ENCODE data around the gene CLEC3A. TPM values are rescaled to one million over a fixed set of nuclear protein-coding genes. Genes with fewer than 3 reads are reported as not detected.
"Not testable (repeated sequence)": the region's sequence is repeated elsewhere in the genome, so short reads cannot be mapped to it uniquely, and the experiment has no call there.

CLEC3A gene, protein sequence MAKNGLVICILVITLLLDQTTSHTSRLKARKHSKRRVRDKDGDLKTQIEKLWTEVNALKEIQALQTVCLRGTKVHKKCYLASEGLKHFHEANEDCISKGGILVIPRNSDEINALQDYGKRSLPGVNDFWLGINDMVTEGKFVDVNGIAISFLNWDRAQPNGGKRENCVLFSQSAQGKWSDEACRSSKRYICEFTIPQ
- under 1 TPM in 3 of 4 donors, not detected in 1; 0.18 to 0.52 (median 0.21) TPM for polyA plus RNA-seq (ENCODE audit: insufficient read length in 4 of 4)

DNA sequence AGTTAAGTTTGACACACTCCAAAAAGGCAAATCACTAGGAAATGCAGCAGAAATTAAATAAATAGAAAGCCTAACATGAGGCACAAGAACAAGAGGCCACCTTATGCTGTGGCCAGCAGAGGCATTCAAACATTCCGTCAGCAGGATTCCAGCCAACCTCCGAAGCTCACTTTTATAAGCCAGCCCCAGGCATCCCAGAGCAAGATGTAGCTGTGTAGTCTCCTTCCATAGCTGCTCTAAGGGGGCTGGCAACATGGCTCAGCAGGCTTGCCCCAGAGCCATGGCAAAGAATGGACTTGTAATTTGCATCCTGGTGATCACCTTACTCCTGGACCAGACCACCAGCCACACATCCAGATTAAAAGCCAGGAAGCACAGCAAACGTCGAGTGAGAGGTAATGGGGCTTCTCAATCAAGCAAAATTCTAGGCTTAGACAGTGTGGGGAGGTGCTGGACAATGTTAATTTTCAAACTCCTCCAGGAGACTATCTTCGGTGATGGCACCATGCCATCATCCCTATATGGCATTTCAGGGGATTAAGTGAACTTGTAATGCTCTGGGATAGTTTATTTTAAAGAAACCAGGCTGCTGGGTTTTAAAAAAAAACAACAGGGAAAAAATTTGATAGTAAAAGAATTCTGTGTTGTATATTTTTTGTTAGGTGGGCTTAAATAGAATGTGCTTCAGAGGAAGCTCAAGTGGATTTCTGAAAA lies at the start of gene CLEC3A:
CLEC3A (plus strand) TSS at position 202 of the 714 bp plus-strand sequence; CDS start at position 281, 79 bp downstream.
- DNase-seq (ENCODE audit: low read depth in 4 of 4, low spot score in 2 of 4) = no peak

DNA sequence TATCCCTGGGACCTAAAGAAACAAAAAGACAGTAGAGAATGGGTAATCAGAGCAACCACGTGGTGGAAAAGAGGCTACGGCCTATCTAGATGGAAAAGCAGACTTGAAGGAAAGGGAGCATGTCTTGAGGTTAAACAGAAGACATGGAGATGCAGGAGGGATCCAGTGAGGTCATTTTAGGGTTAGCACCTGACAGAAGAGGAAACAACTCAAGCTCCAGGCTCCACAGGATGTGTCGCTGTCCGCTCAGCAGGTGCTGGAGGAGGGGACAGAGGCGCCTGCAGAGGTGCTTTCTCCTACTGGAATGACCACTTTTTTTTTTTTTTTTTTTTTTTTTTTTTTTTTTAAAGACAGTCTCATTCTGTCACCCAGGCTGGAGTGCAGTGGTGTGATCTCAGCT lies 47.5 kb upstream of the CLEC3A start:
- DNase-seq (ENCODE audit: low read depth in 4 of 4, low spot score in 2 of 4) = no peak

DNA sequence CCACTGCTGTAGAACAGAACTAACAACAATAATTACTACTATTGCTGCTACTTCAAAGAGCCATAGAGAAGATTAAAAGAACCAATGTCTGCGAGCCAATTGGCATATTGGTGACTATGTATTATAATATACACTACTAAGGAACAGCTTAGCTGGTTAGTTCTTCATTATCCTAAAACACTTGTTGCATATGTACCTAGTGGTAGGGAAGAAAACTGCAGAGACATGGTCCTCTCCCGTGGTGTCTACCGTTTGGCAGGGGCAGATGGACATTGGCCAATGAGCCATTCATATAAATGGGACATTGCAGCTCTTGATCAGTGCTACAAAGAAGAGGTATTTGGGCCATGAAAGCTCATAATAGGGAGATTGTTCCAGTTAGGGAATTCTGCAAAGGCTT lies 46.4 kb upstream of the CLEC3A start:
- DNase-seq (ENCODE audit: low read depth in 4 of 4, low spot score in 2 of 4) = no peak

DNA sequence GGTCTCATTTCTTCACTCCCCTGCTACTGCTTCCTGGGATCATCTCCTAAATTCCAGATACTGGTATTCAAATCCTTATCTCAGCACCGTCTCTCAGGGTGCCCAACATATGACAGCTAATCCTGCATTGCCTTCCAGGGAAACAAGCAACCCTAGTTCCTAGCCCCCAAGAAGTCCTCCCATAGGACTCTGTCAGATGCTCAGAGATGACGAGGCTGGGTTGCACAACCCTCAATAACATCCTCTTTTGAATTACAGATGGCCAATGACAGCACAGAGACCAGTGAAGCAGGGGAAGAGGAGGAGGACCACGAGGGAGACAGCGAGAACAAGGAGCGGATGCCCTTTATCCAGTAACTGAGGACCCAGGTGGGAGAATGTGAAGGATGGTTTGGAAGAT lies 45.0 kb upstream of the CLEC3A start:
- no peak for DNase-seq (ENCODE audit: low read depth in 4 of 4, low spot score in 2 of 4)

DNA sequence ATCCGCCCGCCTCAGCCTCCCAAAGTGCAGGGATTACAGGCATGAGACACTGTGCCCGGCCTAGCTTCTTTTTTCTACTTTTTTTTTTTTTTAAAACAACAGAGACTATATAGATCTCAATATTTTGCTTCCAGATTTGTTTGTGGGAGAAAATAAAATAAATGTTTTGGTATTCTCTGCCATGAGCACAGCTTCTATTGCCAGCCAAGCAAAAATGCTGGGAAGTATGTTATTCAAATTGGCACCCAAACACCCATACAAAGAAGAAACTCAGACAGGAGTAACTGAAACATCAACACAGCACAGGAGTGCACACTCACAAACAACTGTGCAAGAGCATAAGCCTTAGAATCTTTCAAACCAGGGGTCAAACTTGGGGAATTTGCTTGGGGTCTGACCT lies 37.2 kb upstream of the CLEC3A start:
- DNase-seq (ENCODE audit: low read depth in 4 of 4, low spot score in 2 of 4) = no peak

DNA sequence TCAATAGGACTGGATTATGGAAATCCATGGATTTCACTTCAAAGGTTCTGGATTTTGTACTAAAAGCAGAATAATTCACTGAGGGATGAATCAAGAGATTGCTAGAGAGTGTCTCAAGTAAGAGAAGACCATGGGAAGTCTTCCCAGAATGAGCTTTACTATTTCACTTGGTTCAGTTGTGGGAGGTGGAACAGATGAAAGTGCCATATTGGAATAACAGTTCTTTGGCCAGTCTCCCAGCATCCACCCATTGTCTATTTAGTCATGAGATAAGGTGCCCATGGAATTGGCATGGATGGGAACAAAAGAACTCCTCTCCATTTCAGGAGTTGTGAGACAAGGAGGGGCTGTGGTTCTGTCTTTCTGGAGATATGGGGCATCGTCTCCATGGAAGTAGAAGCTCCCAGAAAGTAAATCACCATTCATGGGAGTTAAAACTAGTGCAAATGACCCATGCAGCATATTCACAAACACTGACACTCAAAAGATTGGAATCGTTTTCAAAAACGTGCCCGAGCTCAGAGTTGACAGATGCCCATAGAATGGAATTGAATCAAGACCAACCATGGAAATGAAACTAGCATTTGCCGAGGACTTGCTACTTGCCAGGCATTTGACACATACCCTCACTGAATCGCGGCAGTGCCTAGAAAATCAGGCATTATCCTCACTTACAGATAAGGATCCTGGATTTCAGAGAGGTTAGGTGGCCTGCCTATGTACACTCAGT lies 36.2 kb upstream of the CLEC3A start:
- no peak for DNase-seq (ENCODE audit: low read depth in 4 of 4, low spot score in 2 of 4)

DNA sequence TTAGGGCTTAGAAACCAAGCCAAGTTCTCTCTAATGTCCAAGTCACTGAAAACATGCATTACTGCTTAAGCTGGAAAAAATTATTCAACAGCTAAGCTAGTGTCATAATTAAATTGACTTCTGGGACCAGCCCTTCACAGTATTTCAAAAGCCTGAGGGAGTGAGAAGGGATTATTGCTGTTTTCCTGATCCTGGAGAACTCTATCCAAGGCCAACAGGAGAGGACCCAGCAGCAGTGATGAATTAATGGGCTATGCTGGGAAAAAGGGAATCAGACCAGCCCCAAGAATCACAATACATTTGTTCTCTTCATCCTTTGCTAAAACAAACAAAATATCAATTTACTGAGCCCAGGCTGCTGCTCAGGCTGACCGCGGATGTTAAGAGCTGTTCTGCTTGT lies 34.5 kb upstream of the CLEC3A start:
- DNase-seq (ENCODE audit: low read depth in 4 of 4, low spot score in 2 of 4) = no peak

DNA sequence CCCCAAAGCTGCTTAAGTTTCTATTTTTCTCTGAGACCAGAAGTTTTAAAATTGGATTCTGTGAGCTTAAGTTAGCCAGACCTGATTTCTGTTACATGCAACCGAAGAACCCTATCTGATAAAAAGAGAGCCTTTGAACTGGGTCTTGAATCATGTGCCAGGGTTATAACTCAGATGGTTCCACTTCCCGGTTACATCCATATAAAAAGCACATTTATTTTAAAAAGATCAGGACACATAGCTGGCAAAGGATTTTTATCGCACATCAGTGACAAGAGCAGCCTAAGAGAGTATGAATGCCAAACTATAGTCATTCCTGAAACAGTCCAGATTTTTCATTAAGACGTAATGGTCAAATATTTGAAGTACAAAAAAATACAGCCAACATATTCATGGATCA lies 32.5 kb upstream of the CLEC3A start:
- DNase-seq (ENCODE audit: low read depth in 4 of 4, low spot score in 2 of 4) = no peak

DNA sequence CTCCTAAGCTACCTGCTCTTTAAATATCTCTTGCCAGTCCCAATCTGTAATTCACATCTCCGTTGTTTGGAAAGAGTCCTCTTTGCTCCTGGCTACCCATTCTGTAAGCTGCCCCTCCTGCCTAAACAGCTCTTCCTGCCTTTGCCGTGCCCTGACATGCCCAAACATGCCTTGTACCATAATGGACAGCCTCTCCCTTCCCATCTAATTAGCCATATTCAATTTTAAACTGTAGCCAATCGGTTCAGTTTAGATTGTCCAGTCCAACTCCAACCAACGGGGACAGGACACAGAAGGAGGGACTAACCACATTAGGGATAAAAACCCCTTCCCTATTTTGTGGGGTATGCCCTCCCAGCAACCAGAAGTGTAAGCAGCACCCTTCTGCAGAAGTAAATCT lies 30.6 kb upstream of the CLEC3A start:
- DNase-seq (ENCODE audit: low read depth in 4 of 4, low spot score in 2 of 4) = no peak

DNA sequence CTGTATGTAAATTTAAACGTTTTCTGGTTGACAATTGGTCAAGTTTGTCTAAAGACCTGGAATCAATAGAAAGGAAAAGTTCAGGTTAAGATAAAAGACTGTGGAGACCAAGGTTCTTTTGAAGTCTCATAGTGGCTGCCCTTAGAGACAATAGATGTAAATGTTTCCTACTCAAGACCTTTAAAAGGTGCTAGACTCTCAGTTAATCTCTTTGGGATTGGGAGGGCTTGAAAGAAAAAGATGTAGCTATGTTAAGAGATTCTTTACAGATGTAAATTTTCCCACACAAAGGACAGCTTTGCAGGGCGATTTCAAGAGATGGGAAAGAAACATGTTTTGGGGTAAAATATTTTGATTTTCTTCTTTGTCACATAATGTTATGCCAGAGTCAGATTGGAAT lies 30.0 kb upstream of the CLEC3A start:
- not testable (repeated sequence) for DNase-seq (ENCODE audit: low read depth in 4 of 4, low spot score in 2 of 4)

DNA sequence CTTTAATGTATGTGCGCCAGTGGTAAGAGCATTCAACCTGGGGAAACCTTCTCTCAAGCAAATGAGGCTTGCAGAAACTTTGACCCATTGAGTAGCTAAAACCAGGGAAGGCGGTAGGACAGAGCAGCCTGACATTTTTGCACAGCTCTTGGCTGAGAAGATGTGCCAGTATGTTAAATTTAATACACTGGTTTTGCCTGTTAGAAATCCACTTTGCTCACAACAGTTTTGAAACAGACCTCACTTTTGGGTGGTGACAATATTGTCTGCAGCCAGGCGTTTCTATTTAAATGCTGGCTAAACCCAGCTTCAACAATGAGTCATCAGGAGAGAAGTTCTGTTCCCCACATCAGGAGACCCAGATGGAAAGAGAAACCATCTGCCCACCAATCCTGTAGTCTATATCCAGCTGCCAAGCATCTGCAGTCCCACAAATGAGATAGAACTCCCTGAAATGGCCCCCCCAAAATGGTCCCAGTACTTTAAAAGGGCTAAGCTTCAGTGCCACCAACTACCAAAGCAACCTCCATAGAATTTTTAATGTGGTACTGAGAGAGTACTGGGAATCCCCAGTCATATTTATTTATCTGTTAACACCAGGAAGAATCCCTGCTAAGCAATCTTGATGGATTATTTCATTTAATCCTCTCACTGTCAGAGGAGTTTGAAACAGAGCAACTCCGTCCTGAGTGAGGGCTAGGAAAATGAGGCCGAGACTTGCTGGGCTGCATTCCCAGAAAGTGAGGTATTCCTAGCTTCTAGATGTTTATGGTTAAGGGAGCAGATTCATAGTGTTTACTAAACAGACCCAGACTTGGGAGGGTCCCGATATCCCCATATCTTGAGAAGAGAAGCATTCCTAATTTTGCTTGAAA lies 29.0 kb upstream of the CLEC3A start:
- no peak for DNase-seq (ENCODE audit: low read depth in 4 of 4, low spot score in 2 of 4)

DNA sequence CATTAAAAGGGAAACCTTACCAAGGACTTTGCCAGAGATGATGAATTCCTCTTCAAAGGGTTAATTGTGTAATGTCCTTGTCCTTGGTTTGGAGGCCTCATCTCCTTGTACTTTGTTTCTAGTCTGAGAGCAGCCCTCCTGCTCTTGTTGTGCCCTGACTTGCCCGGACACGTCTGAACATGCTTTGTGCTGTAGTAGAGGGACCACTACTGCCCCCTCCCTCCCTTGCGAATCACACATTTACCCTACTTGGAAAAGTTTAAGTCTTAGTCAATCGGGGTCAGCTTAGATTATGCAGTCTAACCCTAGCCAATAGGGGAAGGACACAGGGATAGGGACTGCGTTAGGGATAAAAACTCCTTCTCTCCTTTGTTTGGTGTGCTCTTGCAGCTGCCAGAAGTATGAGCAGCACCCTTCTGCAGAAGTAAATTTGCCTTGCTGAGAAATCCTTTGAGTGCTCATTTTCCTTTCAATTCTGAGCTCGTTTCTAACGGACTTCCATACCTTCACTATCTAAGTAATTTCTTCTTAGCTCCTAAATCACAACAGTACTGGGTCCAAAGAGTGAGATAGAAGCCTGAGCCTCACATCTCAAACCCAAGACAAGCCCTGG lies 26.4 kb upstream of the CLEC3A start:
- DNase-seq (ENCODE audit: low read depth in 4 of 4, low spot score in 2 of 4) = no peak

DNA sequence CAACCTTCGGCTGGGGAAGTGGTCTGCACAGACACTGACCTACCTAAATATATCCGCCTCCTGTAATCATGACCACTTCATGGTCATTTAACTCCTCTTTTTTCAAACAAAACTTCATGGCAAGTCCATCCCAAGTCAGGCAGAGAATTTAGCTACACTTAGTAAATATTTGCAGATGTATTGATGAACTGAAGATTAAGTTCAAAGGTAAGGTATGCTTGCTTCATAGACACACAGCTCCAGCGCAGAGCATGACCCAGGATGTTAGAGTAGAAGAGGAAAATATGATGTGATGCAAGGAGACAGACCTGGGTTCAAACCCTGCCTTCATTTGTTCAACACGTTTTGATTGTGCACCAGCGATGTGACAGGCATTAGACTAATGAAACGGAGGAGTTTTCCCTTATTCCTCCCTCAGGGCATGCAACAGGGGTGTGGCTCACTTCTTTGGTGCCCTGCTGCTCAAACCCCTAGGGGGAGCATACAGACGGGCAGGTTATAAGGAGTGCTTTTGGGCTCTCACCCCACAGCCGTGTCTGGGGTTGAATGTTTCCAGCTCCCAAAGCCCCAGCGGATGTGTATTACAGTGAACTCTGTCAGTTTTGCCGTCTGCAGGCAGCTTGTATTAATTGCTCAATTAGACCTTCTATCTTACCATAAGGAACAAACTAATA lies 23.9 kb upstream of the CLEC3A start:
- no peak for DNase-seq (ENCODE audit: low read depth in 4 of 4, low spot score in 2 of 4)

DNA sequence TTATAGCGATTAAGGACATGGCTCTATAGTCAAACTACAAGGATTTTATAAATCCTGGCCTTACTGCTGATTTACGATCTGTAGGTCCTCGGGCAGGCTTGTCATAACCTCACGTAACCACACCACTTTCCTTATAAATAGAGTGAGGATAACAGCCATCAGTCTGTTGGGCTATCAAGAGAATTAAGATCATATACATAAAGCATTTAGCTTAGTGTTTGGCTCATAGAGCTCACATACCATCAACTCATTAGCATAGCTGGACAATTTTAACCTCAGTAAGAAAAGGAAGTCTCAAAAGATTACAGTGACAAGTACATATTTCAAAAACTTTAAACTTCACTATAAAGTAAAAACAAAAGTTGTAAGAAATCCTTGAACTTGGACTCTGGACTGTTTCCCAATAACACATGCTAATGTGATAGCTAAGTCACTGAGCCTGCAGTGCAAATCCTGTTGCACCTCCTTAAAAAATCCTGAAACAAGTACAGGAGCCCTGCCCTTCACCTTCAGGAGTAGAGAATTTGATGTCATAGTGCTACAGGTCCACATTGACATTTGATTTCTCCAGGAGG lies 20.8 kb upstream of the CLEC3A start:
- DNase-seq (ENCODE audit: low read depth in 4 of 4, low spot score in 2 of 4) = peak in 1 of 4 donors; percentile 4

DNA sequence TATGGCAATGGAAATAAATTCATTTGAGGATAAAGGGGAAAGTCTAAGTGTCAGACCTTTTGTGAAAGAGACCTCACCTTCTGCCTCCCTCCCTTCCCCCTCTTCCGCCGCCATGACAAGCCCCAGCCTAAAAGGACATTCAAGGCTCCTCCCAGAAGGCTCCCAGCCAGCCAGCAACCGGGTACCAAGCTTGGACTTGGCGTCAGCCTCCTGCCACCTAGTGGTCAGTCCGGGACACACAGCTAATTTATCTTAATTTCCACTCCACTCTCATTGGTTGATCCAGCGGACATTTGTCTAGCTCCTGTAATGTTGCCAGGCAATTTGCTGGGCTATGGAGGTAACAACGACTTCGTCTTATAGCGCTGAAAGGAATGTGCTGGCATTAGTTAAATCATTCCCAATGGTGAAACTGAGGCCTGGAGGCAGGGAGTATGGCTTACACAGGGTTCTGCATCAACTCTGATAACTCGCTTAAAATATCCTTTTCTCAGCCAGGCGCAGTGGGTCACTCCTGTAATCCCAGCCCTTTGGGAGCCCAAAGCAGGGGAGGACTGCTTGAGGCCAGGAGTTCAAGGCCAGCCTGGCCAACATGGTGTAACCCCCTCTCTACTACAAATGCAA lies 19.3 kb upstream of the CLEC3A start:
- DNase-seq (ENCODE audit: low read depth in 4 of 4, low spot score in 2 of 4) = peak in 3 of 4 donors; percentile 44 to 59 (median 55)

DNA sequence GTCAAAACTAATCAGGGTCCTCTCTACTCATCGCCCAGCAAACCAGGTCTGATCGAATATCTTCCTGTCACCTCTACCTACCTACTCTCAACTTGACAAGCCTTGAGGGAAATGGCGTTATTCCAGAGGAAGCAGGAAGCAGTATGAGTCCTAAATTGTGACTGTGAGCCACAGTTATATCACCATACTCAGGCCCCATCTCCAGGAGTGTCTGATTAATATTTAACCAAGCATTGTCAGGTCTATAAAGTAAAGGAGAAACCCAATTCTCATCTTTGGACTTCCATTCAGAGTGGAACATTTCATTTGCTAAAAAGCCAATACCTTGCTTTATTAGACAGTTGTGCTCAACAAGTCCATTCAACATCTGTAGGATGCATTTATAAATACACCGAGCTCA lies 17.8 kb upstream of the CLEC3A start:
- no peak for DNase-seq (ENCODE audit: low read depth in 4 of 4, low spot score in 2 of 4)

DNA sequence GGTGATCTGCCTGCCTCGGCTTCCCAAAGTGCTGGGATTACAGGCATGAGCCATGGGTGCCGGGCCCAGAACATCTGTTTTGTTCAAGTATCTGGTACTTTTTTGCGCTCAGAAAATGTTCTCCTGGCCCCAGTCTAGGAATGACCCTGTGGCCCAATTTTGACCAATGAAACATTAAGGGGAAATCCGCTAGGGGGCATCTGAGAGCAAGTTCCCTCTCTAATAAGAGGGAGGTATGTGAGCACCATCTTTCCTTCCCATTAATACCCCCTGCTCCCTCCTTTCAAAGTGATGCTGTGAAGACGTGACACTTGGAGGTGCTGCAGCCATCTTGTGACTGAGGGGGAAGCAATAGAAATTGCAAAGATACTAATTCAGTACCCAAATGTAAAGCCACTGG lies 16.5 kb upstream of the CLEC3A start:
- DNase-seq (ENCODE audit: low read depth in 4 of 4, low spot score in 2 of 4) = no peak

DNA sequence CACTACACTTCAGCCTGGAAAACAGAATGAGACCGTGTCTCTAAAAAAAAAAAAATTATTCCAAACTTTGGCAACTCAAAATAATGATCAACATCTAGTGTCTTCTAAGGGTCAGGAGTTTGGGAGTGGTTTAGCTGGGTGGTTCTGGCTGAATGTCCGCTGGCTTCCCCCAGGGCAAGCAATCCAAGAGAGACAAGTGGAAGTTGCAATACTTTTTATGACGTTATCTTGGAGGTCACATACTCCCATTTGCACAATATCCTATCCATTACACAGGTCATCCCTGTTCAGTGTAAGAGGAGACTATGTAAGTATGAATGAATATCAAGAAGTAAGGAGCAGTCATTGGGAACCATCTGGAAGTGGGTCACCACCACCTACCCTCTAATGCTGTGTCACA lies 15.2 kb upstream of the CLEC3A start:
- no peak for DNase-seq (ENCODE audit: low read depth in 4 of 4, low spot score in 2 of 4)

DNA sequence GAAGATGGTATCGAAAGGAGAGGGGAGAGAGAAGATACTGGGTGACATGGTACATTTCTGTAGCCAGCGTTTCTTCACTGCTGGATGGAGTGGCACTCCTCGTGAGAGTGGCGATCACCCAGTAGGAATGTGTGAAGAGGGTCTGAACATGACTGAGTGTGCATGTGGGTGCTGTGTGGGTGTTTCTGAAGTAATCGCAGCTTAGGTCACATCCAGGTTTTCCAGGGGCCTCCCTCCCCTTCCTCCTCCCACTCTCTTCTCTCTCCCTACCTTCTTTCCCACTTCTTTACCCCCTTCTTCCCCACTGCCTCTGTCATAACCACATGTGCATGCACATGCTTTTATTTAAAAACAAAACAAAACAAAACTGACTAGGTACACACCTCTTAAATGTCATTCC lies 1.8 kb downstream of the CLEC3A start:
- DNase-seq (ENCODE audit: low read depth in 4 of 4, low spot score in 2 of 4) = no peak
